CD4-positive, alpha-beta T cell treated with Interleukin-1 beta for 1 hour (primary cell): ENCODE results near the gene ETNK2.
A peak's percentile ranks its signal among the peaks of the same experiment; 100 is the strongest.

Experiments
- DNase-seq, 2 donors: peaks; one replicate each; pipeline ENCODE4 v3.0.0-alpha.2; 2020 to 2022

The ETNK2 gene

DNA sequence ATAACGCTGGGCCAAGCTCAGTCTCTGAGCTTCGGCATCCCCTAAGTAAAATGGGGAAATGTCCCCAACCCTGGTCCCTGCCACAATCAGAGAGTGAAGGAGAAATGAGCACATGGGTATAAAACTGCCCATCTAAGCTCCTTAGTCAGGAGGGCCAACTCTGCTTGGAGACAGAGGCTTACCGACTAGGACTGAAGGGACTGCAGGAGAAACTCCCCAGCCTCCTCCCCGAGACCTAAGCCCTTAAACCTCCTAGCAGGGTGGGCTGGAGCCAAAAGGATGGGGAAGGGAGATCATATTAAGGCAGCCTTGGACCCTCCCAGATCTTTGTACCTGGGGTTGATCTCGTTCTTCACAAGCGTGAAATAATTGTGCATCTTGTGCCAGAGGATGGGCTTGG lies 5.5 kb downstream of the ETNK2 start:
- no peak for DNase-seq

DNA sequence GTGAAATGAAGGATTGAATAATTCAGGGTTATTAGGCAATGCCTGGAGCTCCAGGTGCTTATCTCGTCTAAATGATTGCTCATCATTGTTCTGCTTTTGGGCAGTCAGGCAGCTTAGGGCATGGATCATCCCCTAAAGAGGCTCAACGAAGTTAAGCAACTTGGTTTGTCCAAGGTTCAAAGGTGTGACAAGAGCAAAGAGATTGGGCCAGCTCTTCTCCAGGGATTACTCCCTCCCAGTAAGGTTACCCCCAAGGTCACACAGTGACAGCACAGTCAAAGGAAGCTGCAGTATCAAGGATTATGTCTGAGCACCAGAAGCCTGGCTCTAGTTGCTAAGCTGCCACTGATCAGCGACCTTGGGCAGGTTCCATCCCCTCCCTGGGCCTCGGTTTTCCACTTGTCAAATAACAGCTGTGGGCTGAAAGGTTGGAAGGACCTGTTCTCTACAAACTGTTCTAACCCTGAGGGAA lies 6.8 kb downstream of the ETNK2 start:
- no peak for DNase-seq

DNA sequence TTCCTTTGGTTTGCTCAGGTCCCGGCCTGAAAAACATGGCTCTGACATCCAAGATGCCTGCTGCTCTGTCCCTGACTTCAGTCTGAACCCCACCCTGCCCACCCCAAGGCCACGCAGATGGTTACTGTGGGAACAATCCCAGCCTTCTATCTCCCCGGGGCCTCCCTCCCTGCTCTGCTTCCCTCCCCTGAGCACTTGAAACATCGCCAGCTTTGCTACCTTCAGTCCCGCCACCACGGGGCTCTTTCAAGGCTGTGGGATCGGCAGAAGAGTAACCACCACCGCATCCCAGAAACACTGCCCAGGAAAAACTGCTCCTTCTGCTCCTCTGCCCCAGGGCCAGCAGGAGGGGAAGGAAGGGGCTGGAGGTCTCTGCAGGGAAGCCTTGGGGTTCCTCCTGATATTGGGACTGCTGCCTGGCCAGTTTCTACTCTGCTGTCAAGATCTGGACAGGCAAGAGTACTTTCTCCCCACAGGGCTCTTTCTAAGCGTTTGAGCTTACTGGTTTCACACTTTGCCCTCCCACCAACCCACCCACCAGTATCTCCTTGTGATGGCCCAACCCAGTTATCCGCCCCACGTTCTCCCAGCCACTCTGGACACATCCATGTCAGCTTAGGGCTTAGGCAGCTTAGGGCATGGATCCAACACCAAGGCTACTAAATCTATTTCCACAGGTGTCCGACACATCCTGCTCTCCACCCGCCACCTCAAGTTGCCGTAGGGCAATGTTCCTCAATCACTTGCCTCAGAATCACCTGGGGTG lies 8.4 kb downstream of the ETNK2 start:
- no peak for DNase-seq

DNA sequence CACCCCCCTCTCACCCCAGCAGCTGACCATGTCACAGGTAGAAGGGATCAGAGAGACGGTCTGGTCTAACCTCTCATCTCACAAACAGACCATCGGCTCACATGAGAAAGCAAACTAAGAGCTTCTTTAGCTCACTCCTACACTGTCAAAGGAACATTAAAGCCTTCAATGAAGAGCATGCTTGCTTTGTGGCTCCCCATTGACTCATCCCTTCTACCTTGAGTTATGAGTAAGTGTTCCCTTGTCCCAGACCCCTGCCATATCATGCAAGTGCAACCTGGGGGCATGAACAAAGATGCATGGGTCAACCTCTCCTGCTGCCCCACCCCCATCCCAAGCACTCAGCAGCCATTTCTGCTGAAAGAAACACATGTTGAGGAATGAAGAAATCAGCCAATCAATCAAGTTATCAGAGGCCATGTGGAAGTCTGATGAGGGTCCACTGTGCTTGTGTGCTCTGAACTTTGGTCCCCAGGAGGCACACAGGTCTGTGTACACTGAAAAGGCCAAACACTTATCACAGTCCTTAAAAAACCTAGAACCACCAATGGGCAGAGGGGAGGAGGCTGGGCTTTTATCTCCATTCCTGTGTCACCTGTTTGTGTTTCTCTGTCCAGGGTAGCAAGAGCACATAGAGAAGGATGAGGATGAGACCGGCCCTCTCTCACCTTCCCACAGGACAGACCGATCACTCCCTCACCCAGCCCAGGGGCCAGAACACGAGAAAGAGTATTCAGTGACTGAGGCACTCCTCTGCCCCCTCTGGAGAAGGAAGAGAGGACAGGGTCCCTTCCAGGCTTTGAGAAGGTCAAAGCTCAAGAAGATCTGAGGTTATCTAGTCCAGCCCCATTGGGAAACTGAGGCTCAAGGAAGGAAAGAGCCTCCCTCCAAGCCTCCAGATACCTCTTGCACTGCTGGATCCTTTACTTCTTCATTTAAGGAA lies 9.5 kb downstream of the ETNK2 start:
- DNase-seq = no peak

DNA sequence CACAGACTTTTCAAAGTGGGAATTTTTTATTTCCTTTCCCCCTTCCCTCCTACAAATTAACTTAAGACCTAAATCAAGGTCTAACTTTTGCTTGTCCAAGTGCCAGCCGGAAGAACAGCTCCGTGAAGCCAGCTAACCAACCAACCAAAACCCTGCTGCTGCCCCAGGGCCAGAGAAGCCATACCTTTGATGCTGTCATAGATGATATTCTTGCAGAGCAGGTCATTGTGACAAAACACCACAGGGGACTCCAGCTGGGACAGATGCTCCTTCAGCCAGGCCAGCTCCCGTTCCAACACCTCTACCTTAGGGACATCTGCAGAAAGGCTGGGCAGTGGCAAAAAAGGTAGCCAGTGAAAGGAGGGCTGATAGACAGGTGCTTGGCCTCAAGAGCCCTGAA lies 10.7 kb downstream of the ETNK2 start:
- no peak for DNase-seq

DNA sequence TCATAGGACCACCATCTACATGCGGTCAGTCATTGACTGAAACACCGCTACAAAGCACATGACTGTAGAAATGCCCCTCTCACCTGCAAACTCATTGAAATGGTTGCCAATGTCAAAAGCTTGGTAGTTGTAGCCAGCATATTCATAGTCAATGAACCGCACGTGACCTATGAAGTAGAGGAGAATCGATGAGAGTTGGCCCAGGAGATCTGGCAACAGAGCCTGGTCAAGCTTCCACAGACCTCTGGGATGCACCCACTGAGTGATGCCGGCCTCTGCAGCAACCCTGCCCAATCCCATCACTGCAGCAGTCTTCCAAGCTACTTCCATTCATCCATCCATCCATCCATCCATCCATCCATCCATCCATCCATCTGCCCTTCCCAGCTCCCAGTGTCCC lies 11.9 kb downstream of the ETNK2 start:
- no peak for DNase-seq

DNA sequence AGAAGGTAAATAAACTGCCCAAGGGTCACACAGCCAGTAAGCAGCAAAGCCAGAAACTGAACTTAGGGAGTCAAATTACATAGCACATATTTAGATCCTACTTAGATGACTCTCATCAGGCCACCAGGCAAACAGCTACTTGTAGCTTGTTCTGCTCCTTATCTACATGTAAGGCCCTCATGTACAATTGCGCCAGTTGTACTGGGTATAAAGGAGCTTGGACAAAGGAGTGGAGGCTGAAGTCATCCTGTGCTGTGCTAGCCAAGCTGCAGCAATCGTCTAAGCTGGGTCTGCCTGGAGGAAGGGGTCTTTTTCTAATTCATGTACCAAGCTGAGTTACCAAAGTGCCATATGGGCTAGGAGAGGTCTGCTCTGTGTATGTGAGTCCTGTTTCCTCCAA lies 12.8 kb downstream of the ETNK2 start:
- DNase-seq = no peak

DNA sequence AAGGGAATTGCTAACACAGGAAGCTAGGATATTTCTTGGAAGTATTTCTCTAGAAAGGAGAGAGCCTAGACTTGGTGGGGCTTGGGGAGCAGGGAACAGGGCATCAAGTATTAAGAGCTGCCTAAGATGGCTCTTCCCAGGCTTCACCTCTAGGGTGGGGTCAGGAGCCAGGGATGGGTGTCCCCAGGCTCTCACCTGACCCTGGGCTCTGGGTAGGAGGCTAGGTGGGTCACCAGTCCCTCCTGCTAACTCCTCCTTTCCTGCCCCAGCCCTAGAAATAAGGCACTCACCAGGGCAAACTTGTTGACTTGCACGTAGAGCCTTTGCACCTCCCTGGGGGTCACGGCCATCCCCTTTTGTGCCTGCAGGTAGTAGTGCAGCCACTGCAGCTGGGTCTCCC lies 15.0 kb downstream of the ETNK2 start:
- no peak for DNase-seq

DNA sequence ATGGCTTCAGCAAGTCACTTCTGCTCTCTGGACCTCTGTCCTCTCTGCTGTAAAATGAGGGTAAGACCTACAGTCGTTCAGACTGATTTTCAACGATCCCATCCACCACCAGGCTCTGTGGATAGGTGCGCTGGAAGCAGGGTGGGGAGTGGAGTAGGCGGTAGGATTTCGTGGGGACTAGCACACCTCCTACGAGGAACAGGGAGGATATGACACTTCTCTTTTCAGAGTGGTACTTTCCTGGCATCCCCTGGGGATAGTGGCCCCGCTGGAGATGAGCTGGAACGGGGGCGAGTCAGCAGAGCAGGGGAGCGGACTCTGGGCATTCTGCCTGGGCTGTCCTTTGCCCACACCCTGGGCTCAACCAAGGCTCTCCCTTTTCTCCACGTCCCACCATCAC lies 17.7 kb downstream of the ETNK2 start:
- DNase-seq = no peak

DNA sequence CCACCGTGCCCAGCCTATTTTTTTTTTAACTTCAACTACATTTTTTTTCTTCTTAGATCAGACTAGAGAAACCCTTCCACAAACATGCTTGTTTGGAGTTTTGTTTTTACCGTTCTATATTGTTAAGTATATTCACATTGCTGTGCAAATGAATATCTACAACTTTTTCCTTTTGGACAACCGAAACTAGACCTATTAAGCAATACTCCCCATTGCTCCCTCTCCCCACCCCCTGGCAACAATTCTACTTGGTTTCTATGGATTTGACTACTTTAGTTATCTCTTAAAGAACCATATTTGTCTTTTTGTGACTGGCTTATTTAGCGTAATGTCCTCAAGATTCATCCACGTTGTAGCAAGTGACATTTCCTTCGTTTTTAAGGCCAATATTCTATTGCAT lies 19.1 kb downstream of the ETNK2 start:
- DNase-seq = no peak

DNA sequence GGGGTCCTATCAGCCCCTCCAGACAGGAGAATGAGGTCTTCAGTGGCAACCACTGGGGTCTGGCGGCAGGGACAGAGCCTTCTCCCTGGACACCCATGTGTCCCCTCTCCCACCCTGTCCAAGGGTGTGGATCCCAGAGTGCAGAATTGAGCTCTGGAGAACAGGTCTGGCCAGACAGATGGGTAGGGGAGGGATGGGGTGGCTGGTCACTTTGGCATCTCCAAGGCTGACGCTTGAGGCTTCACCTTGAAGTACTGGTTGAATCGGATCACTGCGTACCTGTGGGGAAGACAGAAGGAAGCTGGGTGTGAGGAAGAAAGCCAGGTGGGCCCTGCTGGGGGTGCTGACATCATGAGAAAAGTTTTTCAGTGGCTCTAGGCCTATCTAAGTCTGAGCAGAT lies 19.9 kb downstream of the ETNK2 start:
- DNase-seq = no peak

DNA sequence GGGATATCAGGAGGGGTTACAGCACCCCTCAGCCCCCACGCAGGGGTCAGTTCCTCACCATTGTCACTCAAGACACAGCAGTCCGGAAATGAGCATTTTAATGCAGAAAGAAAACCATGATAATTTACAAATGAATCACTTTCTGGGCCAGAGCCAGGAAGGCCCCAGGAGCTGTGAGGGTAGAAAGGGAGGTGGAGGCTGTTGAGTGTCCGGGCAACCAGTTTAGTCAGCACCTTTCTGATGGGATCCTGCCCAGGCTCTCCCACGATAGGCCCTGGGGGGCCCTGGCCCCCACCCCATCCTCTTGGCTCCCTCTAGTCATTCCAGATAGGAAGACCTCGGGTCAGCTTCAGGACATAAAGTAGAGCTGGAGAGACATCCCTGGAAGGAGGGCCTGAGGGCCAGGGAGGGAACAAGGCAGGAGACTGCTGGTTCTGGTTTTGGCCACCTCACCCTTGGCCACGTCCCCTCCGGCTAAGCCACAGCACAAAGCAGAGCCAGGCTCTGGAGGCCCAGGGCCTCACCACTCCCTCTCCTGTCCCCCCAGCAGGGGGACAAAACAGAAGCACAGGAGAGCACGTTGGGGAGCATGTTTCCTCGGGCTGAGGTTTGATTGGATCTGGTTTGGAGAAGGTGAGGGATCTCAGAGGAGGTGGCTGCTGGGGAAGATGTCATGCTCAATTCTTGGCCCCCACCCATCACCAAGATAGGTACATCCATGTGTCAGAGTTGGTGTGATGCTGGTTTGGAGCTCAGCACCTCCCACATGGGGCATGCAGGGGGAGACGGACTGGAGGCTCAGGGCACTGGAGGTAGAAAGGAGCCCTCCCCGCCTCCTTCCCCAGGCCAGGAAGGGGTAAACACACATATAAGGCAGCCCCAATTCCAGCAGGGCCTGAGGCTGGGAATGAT lies 20.6 kb downstream of the ETNK2 start:
- no peak for DNase-seq

DNA sequence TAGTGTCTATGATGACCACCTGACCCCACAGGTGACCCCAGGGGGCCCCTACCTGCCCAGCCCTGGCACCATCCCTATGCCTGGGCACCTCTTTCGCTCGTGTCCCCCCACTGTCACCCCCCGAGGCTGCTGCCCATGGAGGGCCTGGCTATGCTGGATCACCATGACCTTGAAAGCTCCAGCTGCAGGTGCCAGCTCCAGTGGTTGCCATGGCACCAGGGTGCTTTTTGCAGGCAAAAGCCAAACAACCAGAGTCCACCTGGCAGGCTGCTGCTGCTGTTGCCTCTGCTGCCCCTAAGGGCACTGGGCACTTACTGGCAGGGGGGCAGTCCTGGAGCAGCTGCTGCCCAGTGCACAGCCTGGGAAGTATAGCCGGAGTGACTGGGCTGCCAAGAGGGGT lies 21.7 kb downstream of the ETNK2 start:
- DNase-seq = no peak

DNA sequence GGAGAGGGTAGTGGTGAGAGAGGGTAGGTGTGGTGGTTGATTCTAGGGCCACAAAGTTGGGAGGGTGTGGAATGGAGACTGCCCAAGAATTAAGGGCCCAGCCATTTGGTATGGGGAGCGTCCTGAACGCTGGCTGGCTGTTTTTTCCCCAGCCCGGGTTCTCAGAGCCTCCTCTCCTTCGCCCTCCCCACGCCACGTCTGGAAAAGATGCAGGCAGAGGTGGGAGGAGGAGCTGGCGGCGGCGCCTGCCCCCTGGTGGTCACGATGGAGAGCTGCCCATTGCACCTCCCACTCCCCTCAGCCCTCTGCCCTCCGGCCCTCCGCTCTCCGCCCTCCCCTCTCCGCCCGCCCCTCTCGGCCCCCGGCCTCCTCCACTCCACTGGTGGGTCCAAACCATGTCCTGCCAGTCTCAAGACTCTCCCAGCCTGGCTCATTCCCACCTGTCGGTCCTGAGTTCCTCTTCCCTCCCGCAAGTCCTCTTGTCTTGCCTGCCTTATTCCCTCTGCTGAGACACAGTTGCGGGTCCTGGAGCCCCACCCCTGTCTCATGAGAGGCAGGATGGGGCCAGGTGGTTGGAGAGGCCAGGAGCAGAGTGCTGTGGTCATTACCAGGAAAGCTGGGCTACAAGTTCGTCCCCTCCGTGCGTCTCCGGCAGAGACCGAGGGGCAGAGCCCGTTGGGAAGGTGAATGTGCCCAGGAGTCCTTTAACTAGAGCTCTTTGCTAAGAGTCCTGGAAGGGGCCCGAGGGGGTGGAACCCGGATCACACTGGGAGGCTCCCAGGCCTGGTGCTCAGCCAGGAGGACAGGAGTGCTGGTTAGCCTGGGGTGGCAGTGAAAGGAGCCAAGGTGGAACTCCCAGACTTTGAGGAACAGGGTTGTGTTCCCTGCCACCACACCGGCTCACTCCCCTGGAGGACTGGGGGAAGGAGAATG lies 22.6 kb downstream of the ETNK2 start:
- DNase-seq = peak; percentile 65

DNA sequence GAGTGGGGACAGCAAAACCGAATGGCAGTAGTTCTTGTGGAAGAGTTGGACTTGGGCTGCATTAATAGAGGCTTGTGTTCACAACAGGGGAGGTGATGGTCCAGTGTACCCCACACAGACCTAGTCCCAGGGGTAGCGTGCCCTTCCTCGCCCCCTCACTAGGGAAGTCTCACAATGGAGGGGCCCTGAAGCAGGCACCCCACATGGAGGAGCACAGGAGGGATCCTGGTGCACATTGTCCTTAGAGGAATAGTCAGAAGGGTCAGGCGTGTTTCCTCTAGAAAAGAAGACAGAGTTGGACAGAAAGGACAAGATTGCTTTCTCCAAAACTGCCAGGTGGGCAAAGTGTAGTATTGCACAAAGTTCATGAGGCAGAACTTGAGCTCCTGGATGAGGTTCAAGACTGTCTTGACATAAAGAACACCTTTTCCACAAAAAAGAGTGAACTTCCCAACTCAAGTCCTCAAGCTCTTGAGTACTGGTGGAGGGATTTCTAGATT lies 23.3 kb downstream of the ETNK2 start:
- no peak for DNase-seq

DNA sequence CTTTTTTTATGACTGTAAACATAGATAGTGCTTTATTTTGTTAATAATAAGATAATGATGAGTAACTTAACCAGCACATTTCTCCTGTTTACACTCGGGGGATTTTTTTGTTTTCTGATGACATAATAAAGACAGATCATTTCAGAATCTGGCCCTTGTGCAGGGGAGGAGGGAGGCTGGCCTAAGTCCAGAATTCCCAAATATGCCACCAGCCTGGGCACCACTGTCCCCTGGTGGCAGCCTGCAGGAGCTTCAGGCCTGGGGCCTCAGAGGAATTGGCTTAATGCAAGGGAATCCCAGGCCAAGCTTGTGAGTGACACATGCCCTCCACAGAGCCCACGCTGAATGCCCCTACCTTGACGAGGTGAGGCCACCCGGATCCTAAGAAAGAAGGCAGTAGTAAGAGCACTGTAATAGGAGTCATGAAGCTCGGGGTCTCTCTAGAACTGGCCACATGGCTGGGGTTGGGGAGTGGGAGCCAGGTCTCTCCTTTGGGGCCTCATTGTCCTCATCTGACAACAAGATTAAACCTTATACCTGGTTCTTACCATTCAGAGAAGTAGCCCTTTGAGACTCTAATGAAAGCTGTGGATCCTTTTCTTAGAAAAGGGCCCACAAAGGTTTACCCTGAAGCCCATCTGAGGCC lies 24.1 kb downstream of the ETNK2 start:
- peak in 1 of 2 donors; percentile 7 for DNase-seq

DNA sequence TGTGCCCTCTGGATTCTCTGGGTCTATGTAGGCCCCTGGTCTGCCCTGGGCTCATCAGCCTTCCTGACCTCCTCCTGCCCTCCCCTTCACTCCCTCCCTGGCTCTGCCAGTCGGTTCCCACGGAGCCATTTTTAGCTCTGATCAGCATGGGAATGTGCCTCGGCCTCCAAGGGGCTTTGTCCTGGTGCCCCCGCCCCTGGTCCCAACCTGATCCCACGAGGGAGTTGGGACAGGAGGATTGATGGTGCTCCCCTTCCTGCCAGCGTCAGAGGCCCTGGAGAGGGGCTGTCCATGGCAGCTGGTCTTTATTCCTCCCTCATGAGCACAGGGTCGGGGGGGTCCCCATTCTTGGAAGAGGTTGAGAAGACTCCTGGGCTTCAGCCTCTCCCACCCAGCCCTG lies 24.9 kb downstream of the ETNK2 start:
- DNase-seq = no peak

DNA sequence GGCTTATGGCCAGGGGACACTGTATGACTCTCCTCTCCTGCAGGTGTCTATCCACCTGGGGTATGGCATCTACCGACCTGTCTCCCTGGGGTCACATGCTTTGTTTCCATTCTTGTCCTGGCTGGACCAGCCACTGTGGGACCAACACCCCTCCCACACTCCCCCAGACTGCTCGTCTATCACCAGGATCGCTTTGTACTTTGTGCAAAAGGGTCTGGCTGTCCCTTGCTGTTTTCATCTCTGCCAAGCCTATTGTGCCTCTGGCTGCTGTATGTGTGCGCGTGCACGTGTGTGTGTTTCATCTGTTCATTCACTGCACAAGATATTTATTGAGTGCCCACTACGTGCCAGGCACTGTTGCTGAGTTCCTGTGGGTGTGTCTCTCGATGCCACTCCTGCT lies 25.5 kb downstream of the ETNK2 start:
- DNase-seq = no peak

DNA sequence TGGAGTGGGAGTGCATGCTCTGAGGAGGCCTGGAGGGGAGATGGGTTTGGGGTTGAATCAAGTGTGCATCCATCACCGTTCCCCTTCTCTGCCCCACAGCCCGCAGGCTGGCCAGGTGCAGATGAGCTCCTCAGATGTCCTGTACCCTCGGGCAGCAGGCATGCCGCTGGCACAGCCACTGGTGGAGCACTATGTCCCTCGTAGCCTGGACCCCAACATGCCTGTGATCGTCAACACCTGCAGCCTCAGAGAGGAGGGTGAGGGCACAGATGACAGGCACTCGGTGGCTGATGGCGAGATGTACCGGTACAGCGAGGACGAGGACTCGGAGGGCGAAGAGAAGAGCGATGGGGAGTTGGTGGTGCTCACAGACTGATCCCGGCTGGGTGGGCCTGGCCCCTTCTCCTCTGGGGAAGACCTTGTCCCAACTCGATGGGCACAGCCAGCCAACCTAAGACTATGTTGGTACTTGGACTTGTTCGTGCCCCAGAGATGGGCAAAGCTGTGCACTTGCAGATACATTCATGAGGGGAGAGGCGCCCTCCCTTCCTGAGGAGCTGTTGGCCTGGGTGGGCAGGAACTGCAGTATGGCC lies 26.0 kb downstream of the ETNK2 start:
- DNase-seq = no peak

DNA sequence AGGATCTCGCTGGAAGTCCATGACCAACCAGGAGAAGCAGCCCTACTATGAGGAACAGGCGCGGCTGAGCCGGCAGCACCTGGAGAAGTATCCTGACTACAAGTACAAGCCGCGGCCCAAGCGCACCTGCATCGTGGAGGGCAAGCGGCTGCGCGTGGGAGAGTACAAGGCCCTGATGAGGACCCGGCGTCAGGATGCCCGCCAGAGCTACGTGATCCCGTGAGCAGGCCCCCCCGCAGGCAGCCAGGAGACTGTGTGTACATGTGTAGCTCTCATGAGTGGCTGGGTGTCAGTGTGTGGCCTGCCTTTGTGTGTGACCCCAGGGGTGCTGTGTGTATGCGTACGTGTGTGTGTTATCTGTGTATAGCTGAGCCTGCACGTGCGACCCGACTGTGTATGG lies 27.2 kb downstream of the ETNK2 start:
- DNase-seq = no peak

DNA sequence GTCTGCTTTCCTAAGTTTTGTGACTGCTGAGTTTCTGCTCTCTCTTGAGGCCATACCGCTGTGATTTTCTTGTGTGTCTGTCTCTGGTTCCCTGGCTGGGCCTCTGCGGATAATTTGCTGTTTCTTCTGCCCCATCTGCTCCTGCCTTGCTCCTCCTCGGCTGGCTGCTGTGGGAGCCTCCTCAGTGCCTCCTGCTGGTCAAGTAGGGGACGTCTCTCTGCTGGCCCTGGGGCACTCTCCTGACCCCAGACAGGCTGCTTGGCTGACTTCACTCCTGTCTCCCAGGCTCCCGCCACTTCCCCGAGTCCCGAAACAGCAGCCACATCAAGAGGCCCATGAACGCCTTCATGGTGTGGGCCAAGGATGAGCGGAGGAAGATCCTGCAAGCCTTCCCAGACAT lies 28.5 kb downstream of the ETNK2 start:
- peak; percentile 7 to 18 for DNase-seq
